Naive thymus-derived CD8-positive, alpha-beta T cell (primary cell): ENCODE data around the gene MACROD1. TPM values are rescaled to one million over a fixed set of nuclear protein-coding genes. Genes with fewer than 3 reads are reported as not detected.

Experiments
- ATAC-seq, 2 donors: fragments of 150-1000 bp; cut with Tn5 transposase in 1 of 2; sonication (Bioruptor Pico), chemical (Tn5 transposase) in 1 of 2; 1 replicate in 1 of 2; 2 replicates in 1 of 2; pipeline ENCODE4 v1.10.0; 2021; ENCODE audit warnings: mild to moderate bottlenecking in 2 of 2, moderate library complexity in 2 of 2
- POLR2A ChIA-PET: fragments of 350-600 bp; sonication (Branson Sonifier 250); formaldehyde crosslinking; loops from one replicate; lab custom pipeline; 2021; ENCODE audit warnings: antibody characterized with exemption; lab: Charles Lee
- DNase-seq, 10 donors: peaks; one replicate each; pipeline versions ENCODE4 v3.0.0 to v3.0.0-alpha.2; 2020 to 2022
- H3K27ac Mint-ChIP-seq, 10 donors: one replicate each; pipeline ENCODE4 v1.8.0; 2020 to 2022; ENCODE audit warnings: mild to moderate bottlenecking in 10 of 10, mixed read lengths in 10 of 10, moderate library complexity in 4 of 10, inconsistent platforms in 1 of 10
- H3K27me3 Mint-ChIP-seq, 5 donors: one replicate each; pipeline ENCODE4 v1.8.0; 2021 to 2022; ENCODE audit warnings: mixed read lengths in 5 of 5
- H3K36me3 Mint-ChIP-seq, 3 donors: one replicate each; pipeline ENCODE4 v1.8.0; 2020 to 2022; ENCODE audit warnings: mixed read lengths in 3 of 3, mild to moderate bottlenecking in 2 of 3, inconsistent platforms in 1 of 3
- H3K4me1 Mint-ChIP-seq, 4 donors: one replicate each; pipeline ENCODE4 v1.8.0; 2021 to 2022; ENCODE audit warnings: mixed read lengths in 4 of 4
- H3K4me3 Mint-ChIP-seq, 10 donors: one replicate each; pipeline ENCODE4 v1.8.0; 2020 to 2022; ENCODE audit warnings: mild to moderate bottlenecking in 10 of 10, mixed read lengths in 10 of 10, moderate library complexity in 6 of 10, inconsistent platforms in 1 of 10
- H3K9me3 Mint-ChIP-seq, 9 donors: one replicate each; pipeline ENCODE4 v1.8.0; 2020 to 2022; ENCODE audit warnings: mixed read lengths in 9 of 9, mild to moderate bottlenecking in 3 of 9, inconsistent platforms in 1 of 9, moderate library complexity in 1 of 9
- polyA plus RNA-seq, 3 donors: library from polyadenylated mRNA; unstranded; fragments of 300-500 nt; fragmentation: Illumina TruSeq; gene quantifications; one replicate each; pipeline ENCODE4 v1.2.3, GENCODE V29; 2021
- total RNA-seq, 8 experiments: library from RNA in 2 of 8; stranded (reverse) in 2 of 8; gene quantifications; one replicate each; pipeline ENCODE4 v1.2.3 and lab custom pipeline; 2021 to 2026

Gene MACROD1
- total and polyA plus RNA-seq, 5 experiments from 2014 or later, result 7.3 to 14.4 (median 10.8) TPM

GRCh38 chr11:64089027-64089360 lies 76.9 kb downstream of the MACROD1 start:
- no peak for DNase-seq
- Mint-ChIP-seq H3K4me3 (no peak overlapping the region), H3K27me3 (no peaks in the 10 kb centered on the region), H3K36me3 (no peaks in the 10 kb centered on the region), H3K27ac (no peak overlapping the region), H3K9me3 (no peaks in the 10 kb centered on the region), H3K4me1 (peaks cover 0 to 3% (median 0%) of the 10 kb centered on the region in 4 donors)
- no peak for ATAC-seq
- POLR2A ChIA-PET, result no interaction called here

GRCh38 chr11:64088162-64089026 lies 77.5 kb downstream of the MACROD1 start:
- Mint-ChIP-seq H3K4me1 (peaks cover 0 to 3% (median 0%) of the 10 kb centered on the region in 4 donors), H3K9me3 (no peaks in the 10 kb centered on the region), H3K36me3 (no peaks in the 10 kb centered on the region), H3K4me3 (no peak overlapping the region), H3K27me3 (no peaks in the 10 kb centered on the region), H3K27ac (peak overlapping the region in 1 of 10 donors; percentile 39)
- POLR2A ChIA-PET, result no interaction called here
- DNase-seq (no peak), ATAC-seq (no peak)

GRCh38 chr11:64086258-64087123 lies 79.4 kb downstream of the MACROD1 start:
- H3K36me3 Mint-ChIP-seq, result no peaks in the 10 kb centered on the region
- H3K4me1 Mint-ChIP-seq, result peaks cover 0 to 3% (median 0%) of the 10 kb centered on the region in 4 donors
- no peak overlapping the region for H3K4me3 Mint-ChIP-seq
- ATAC-seq (no peak), DNase-seq (no peak)
- no peaks in the 10 kb centered on the region for H3K9me3 Mint-ChIP-seq
- no peaks in the 10 kb centered on the region for H3K27me3 Mint-ChIP-seq
- H3K27ac Mint-ChIP-seq, result peak overlapping the region in 3 of 10 donors; percentile 27 to 59 (median 35)
- POLR2A ChIA-PET, result no interaction called here

GRCh38 chr11:64085906-64086257 lies 80.0 kb downstream of the MACROD1 start:
- Mint-ChIP-seq H3K27me3 (no peaks in the 10 kb centered on the region), H3K4me1 (peaks cover 0 to 3% (median 0%) of the 10 kb centered on the region in 4 donors), H3K27ac (no peak overlapping the region), H3K9me3 (no peaks in the 10 kb centered on the region), H3K4me3 (no peak overlapping the region), H3K36me3 (no peaks in the 10 kb centered on the region)
- no peak for DNase-seq
- POLR2A ChIA-PET, result no interaction called here
- ATAC-seq, result no peak

GRCh38 chr11:64084951-64085710 lies 80.8 kb downstream of the MACROD1 start:
- Mint-ChIP-seq H3K4me1 (peaks cover 0 to 3% (median 0%) of the 10 kb centered on the region in 4 donors), H3K9me3 (no peaks in the 10 kb centered on the region), H3K36me3 (no peaks in the 10 kb centered on the region), H3K27me3 (no peaks in the 10 kb centered on the region), H3K4me3 (no peak overlapping the region), H3K27ac (no peak overlapping the region)
- no peak for DNase-seq
- no peak for ATAC-seq
- POLR2A ChIA-PET, result no interaction called here

GRCh38 chr11:64084146-64084950 lies 81.6 kb downstream of the MACROD1 start:
- no peaks in the 10 kb centered on the region for H3K9me3 Mint-ChIP-seq
- H3K4me1 Mint-ChIP-seq, result peaks cover 0 to 5% (median 0%) of the 10 kb centered on the region in 4 donors
- no peaks in the 10 kb centered on the region for H3K27me3 Mint-ChIP-seq
- no peak overlapping the region for H3K4me3 Mint-ChIP-seq
- ATAC-seq (no peak), DNase-seq (no peak)
- no peak overlapping the region for H3K27ac Mint-ChIP-seq
- no peaks in the 10 kb centered on the region for H3K36me3 Mint-ChIP-seq
- POLR2A ChIA-PET, result no interaction called here

- ATAC-seq (no peak), DNase-seq (no peak)
- Mint-ChIP-seq H3K4me1 (peaks cover 0 to 5% (median 0%) of the 10 kb centered on the region in 4 donors), H3K4me3 (no peak overlapping the region), H3K27ac (no peak overlapping the region), H3K9me3 (no peaks in the 10 kb centered on the region), H3K27me3 (no peaks in the 10 kb centered on the region), H3K36me3 (no peaks in the 10 kb centered on the region)
- POLR2A ChIA-PET, result no interaction called here
Observed at GRCh38 chr11:64083398-64084080, 82.4 kb downstream of the MACROD1 start.

GRCh38 chr11:64081745-64082442 lies 84.0 kb downstream of the MACROD1 start:
- no peak for ATAC-seq
- POLR2A ChIA-PET, result no interaction called here
- Mint-ChIP-seq H3K4me3 (no peak overlapping the region), H3K36me3 (no peaks in the 10 kb centered on the region), H3K9me3 (no peaks in the 10 kb centered on the region), H3K4me1 (peaks cover 0 to 3% (median 0%) of the 10 kb centered on the region in 4 donors), H3K27me3 (no peaks in the 10 kb centered on the region), H3K27ac (no peak overlapping the region)
- no peak for DNase-seq

- Mint-ChIP-seq H3K9me3 (no peaks in the 10 kb centered on the region), H3K4me3 (no peak overlapping the region), H3K27ac (no peak overlapping the region), H3K4me1 (peaks cover 0 to 3% (median 0%) of the 10 kb centered on the region in 4 donors), H3K27me3 (no peaks in the 10 kb centered on the region), H3K36me3 (no peaks in the 10 kb centered on the region)
- ATAC-seq (no peak), DNase-seq (no peak)
- POLR2A ChIA-PET, result no interaction called here
Observed at GRCh38 chr11:64080390-64080789, 85.5 kb downstream of the MACROD1 start.

GRCh38 chr11:64078905-64079304 lies 87.0 kb downstream of the MACROD1 start:
- no peaks in the 10 kb centered on the region for H3K27me3 Mint-ChIP-seq
- H3K4me3 Mint-ChIP-seq, result no peak overlapping the region
- DNase-seq (no peak), ATAC-seq (no peak)
- no peaks in the 10 kb centered on the region for H3K36me3 Mint-ChIP-seq
- POLR2A ChIA-PET, result interaction anchor here (0.7 kb wide), 1 partner anchor 496 kb away, joined by 3 read pairs; no protein-coding TSS in a partner anchor
- H3K4me1 Mint-ChIP-seq, result peaks cover 0 to 4% (median 3%) of the 10 kb centered on the region in 4 donors
- H3K27ac Mint-ChIP-seq, result peak overlapping the region in 2 of 10 donors; percentile 53 to 83
- H3K9me3 Mint-ChIP-seq, result no peaks in the 10 kb centered on the region

GRCh38 chr11:64078284-64078683 lies 87.6 kb downstream of the MACROD1 start:
- Mint-ChIP-seq H3K27me3 (no peaks in the 10 kb centered on the region), H3K4me3 (no peak overlapping the region), H3K9me3 (no peaks in the 10 kb centered on the region), H3K4me1 (peaks cover 0 to 4% (median 3%) of the 10 kb centered on the region in 4 donors), H3K27ac (no peak overlapping the region), H3K36me3 (no peaks in the 10 kb centered on the region)
- POLR2A ChIA-PET, result no interaction called here
- DNase-seq (no peak), ATAC-seq (no peak)
